ENCODE data around the gene VPS35L.

VPS35L gene, protein sequence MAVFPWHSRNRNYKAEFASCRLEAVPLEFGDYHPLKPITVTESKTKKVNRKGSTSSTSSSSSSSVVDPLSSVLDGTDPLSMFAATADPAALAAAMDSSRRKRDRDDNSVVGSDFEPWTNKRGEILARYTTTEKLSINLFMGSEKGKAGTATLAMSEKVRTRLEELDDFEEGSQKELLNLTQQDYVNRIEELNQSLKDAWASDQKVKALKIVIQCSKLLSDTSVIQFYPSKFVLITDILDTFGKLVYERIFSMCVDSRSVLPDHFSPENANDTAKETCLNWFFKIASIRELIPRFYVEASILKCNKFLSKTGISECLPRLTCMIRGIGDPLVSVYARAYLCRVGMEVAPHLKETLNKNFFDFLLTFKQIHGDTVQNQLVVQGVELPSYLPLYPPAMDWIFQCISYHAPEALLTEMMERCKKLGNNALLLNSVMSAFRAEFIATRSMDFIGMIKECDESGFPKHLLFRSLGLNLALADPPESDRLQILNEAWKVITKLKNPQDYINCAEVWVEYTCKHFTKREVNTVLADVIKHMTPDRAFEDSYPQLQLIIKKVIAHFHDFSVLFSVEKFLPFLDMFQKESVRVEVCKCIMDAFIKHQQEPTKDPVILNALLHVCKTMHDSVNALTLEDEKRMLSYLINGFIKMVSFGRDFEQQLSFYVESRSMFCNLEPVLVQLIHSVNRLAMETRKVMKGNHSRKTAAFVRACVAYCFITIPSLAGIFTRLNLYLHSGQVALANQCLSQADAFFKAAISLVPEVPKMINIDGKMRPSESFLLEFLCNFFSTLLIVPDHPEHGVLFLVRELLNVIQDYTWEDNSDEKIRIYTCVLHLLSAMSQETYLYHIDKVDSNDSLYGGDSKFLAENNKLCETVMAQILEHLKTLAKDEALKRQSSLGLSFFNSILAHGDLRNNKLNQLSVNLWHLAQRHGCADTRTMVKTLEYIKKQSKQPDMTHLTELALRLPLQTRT

DNA sequence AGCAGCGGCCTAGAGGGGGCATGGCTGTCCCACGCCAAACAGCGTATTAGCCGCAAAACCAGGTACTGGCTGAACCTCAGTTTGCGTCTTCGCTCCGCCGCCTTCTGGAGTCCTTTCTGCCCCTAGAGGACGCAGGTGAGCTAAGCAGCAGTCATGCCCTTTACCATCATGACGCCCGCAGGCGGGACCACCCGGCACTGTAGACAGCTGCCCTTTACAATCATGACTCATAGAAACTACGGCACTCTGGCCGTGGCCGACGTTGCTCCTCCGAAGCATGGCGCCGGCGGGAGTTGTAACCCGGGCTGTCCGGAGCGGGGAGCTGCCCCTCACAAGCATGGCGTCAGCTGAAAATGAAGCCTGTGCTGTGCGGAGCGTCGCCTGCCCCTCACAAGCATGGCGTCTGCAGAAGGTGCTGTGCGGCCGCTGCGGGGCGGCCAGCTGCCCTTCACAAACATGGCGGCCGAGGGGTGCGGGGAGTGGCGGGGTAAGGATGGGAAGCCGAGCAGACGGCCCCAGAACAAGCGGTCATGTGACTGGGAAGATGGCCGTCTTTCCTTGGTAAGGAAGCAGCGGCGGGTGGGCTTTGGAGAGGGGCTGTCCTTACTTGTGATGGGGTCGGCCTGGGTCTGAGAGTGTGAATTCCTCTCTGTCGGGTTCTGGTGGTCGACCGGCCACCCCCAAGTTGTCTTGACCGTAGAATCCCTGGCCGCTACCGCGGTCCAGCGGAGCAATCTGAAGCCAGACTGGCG is at the start of gene VPS35L:
VPS35L (plus strand) TSS at position 518 of the 752 bp plus-strand sequence; CDS start at position 545, 27 bp downstream.
- peak; percentile 94 for DNase-seq (ENCODE audit: low spot score)

DNA sequence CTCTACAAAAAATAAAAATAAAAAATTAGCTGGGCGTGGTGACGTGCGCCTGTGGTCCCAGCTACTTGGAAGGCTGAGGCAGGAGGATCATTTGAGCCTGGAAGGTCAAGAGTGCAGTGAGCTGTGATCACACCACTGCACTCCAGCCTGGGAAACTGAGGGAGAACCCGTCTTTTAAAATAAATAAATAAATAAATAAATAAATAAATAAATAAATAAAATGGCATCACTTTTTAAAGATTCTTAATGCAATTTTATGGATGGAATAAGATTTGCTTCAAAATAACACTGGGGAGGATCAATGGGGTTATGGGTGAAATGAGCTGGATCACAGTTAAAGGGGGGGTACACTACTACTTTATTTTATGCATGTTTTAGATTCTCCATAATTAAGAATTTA is 48.5 kb upstream of the VPS35L start:
- DNase-seq (ENCODE audit: low spot score): no peak

DNA sequence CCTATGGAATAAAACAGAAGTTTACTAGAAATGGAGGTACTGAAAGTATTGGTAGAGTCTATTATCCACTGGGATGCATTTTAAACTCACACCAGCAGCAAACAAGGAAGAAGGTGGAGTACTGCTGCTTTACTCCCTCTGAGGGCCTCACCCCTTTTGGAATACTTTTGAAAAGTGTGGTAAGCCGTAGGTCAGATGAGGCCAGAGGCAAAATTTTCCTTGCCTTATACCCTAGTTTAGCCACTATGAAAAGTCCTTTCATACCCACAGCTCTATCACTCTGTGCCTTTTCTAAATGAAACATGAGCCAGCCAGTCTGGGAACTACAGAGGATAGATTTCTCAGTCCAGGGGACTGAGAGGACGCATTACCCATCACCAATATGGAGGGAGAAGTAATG is 47.6 kb upstream of the VPS35L start:
- no peak for DNase-seq (ENCODE audit: low spot score)

DNA sequence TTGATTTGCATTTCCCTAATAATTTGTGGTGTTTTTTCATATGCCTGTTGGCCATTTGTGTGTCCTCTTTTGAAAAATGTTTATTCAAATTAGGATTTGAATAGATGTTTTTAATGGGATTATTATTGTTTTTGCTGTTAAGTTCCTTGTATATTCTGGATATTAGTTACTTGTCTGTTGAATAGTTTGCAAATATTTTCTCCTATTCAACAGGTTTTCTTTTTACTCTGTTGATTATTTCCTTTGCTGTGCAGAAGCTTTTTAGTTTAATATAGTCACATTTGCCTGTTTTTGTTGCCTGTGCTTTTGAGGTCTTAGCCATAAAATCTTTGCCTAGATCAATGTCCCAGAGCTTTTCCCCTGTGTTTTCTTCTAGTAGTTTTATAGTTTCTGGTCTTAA is 43.2 kb upstream of the VPS35L start:
- DNase-seq (ENCODE audit: low spot score): no peak

DNA sequence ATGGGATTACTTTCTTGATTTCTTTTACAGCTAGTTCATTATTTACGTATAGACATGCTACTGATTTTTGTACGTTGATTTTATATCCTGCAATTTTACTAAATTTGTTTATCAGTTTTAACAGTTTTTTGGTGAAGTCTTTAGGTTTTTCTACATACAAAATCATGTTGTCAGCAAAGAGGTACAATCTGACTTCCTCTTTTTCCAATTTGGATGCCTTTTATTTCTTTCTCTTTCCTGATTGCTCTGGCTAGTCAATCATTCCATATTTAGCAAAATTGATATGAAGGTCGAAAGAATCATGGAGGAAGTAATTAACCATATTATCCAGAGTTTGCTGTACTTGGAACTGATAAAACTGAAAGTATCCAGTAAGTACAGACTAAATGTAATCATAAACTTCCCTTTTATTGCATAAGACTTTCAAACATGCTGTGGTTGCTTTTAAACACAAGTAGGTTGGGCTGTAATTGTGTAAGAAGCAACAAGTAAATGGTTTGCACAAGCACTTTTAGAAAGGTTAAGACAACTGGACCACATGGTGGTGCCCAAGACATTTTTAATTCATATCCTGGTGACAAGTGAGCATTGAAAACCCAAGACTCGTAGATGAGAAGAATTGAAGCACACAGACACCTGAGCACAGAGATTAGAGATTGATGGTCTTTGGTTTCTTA is 42.0 kb upstream of the VPS35L start:
- DNase-seq (ENCODE audit: low spot score): no peak

DNA sequence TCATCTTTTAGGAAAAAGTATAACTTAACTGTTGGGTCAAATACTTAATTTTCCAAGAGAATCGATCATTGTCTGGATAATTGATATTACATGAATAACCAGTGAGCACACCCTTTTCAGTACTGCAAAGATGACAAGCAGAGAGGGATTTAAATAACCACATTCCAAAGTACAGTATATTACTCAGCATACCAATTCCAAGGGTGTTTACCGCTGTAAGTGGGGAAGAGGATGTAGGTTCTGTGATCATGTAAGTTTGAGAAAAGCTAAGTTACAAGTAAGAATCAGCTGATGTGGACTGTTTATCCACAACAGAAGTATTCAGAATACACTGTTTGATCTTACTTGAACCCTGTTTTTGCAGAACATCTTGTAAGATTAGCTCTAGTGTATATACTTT is 39.7 kb upstream of the VPS35L start:
- DNase-seq (ENCODE audit: low spot score): no peak

DNA sequence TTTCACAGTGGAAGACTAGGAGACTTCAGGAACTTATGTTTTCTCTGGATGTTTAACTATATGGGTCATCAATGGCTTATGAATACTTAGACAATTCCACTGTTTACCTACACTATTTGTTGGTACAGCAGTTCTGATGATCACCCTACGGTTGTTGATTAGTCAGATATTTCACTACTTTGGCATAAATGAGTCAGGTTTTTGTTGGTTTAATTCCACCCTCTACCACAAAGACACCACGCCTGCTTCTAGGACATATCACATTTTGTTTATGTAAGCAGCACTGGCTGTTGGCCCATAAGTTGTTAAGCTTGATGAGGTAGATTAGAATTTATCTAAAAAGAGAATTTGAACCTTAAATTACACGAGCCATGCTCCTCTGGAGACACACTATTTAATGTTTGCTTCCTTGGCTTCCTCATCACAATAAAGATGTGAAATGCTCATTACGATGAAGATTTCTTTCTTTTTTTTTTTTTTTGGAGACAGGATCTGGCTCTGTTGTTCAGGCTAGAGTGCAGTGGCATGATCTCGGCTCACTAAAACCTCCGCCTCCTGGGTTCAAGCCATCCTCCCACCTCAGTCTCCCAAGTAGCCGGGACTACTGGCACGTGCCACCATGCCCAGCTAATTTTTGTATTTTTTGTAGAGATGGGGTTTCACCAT is 37.9 kb upstream of the VPS35L start:
- DNase-seq (ENCODE audit: low spot score): no peak

DNA sequence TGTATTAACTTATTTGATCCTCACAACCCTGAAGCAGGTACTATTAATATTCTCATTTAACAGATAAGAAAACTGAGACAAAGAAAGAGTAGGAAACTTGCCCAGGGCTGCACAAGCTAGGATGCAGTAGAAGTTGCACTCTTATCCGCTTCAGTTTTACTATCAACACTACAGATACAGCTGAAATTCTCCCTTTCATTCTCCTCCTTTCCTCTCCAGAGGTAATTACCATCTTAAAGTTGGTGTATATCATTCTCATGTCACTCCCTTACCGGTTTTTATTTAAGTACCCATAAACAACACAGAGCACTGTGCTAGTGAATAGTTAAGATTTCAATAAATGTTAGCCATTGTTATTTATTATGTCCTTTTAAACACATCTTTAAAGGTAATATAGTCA is 37.1 kb upstream of the VPS35L start:
- DNase-seq (ENCODE audit: low spot score): no peak

DNA sequence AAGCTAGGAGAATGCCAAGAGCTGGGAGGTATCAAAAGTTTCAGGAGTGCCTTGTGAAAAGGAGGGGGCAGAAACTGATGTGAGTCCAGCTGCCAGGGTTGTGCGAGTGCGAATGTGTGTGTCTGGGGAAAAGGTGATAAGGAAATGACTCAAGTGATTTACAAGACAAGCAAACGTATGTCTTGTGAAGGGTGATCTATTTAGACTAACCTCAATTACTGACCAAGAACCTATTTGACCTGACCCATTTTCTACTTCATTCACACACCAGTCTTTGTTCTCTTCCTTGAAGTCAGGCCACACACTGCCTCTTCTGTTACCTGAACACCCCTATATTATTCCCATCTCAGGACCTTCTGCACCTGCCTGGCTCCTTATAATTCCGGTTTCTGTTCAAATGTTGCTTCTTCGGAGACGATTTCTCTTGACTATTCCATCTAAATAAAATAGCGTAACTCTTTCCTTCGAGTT is 34.6 kb upstream of the VPS35L start:
- peak; percentile 4 for DNase-seq (ENCODE audit: low spot score)

DNA sequence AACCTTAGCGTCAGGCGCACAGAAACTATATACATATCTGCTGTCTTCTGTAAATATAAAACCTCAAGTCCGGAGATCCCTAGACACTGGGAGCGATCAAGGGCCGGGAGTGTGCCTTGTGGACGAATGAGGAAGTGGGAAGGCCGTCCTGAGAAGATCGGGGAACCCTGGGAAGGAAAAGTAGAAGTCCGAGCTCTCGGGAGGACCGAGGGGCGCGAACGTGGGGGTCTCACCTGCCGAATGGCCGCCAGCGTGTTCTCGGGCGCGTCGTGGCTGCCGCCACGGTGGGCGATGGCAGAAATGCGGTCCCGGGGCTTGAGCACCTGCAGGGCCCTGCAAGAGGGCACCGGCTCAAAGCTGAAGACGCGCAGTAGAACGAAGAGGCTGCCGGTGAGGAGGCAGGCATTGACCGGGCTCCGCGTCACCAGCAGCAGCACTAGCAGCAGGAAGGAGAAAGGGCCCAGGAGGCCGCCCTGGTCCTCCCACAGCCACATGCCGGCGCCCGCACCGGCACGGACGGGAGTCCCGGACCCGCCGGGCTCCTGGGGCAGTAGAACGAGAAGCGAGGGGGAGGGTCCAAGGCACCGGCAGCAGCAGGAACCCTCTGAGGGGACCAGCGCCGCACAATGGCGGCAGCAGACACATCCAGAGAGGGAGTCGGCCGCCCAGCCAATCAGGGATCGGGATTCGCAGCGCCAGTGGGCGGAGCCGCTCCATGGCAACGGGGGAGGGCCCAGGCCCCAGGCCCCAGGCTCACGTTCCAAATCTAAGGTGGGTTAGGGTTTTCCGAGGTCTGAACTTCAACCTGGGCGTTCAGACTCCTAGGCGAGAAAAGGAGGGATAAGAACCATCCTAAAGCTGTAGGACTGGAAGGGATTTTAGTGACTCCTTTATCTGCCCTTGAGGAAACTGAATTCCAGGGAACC is 33.8 kb upstream of the VPS35L start, which contains the start of gene GDE1:
GDE1 (minus strand) TSS at position 628 of the 926 bp plus-strand sequence; CDS start at position 494, 134 bp downstream.
- DNase-seq (ENCODE audit: low spot score): peak; percentile 96

DNA sequence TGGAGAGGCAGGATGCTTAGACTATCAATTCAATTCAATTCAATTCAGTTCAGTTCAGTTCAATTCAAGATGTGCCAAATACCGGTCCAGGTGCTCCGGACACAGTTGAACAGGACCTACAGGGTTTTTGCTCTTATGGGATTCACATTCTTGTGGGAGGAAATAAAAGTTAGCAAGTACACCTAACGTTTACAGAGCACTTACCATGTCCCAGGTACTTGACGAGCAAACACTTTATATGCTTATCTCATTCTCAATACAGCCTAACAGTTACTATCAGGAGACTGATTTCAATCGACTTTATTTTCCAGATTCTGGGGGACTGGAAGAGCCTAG is 33.1 kb upstream of the VPS35L start:
- DNase-seq (ENCODE audit: low spot score): peak; percentile 3

DNA sequence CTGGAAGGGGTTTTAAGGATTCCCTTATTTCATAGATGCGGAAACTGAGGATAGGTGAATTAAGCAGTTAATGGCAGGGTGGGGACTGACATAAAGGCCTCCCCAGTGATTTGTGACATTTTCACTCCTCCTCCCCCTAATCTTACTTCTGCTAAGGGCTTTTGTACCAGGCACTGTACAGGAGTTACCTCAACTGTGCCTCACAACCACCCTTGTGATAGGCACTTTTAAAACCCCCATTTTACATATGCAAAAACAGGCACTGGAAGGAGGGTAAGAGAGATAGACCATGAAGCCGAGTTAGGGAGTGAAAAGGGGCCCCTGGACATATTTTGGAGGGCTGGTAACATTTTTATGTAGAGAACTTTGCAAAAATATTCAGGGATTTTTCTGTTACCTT is 32.7 kb upstream of the VPS35L start:
- DNase-seq (ENCODE audit: low spot score): peak; percentile 14

DNA sequence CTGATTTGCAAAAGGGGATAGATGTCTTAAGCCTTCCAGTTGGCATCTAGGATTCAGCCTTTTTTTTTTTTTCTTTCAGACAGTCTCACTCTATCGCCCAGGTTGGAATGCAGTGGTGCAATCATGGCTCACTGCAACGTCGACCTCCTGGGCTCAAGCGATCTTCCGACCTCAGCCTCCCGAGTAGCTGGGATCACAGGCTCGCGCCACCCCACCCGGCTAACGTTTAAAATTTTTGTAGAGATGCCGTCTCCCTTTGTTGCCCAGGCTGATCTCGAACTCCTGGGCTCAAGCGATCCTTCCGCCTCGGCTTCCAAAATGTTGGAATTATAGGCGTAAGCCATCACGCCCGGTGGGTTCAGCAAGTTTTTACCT is 32.3 kb upstream of the VPS35L start:
- DNase-seq (ENCODE audit: low spot score): no peak

DNA sequence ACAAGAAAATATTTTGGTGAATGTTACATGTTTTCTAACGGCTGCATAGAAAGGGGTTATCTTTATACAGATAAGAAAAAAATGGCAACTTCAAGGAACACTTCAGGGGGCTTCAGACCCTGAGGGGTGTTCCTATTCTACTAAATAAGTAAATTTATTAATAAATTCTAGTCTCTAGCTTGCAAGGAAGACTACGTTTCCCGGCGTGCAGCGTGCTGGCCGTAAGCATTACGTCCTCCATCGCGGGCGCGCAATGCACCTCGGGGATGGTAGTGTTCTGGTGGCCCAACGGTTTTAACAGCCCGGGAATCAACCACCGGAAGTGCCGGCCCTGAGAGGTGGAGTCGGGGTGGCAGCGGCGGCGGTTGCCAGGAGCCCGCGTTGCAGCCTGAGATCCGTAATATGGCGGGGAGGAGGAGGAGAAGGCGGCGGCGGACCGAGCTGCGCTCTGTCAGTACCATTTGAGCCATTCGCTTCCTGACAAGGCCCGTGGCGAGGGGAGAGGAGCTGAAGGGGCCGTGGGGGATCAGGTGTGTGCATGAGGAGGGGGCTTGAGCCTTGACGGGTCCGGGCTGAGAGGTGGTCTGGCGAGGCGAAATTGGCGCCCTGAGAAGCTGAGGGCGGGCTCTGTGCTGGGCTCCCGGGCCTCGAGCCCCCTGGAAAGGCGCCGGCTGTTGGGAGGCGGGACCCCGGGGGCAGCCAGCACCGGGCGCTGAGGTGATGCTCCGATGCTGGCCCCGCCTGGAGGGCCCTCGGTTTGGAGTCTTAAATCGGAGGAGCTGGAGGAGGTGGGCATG is 31.7 kb upstream of the VPS35L start, which contains the start of gene CCP110:
CCP110 (plus strand) TSS at position 384 of the 797 bp plus-strand sequence. CDS start 3,940 bp downstream, outside the sequence.
- DNase-seq (ENCODE audit: low spot score): peak; percentile 94

DNA sequence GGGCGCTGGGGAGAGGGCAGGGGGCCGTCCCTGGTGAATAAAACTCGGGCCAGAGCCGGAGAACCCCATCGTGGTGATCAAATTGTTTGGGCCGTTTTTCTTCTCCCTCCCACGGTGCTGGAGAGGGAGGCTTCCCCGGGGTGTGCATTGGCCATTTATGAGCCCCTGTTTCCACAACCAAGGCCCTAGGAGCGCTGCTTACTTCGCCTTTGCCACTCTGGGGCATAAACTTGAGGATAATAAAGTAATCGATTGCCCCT is 31.2 kb upstream of the VPS35L start:
- peak; percentile 28 for DNase-seq (ENCODE audit: low spot score)

DNA sequence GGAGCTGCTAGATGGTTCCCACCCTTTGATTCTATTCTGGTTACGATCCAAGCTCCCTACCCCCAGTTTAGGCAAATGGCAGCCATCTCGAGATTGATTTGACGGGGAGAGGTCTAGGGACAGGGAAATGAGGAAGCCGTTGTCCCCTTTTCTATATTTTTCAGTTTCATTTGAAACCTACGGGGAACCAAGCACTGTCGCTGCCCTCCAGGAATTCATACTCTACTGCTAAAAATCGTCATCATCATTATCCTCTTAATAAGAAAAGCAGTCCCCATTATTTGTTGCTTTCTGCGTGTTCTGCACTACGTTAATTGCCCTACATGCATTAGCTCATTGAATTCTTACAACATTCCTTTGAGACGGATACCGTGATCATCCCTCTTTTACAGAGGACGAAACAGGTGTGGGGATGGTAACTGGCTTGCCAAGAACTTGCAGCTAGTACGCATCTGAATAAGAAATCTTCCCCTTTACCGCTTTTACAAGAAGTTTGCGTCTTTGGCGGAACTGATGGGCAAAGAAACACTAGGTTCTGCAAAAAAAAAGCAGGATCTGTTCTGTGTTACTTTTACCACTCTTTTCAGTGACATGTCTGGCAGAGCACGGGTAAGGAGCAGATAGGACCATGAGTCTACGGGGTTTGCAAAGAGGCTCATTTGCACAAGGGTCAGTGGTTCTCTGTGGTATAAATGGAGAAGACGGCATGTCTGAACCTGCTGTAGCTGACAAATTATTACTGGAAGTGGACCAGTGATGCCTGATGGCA is 30.7 kb upstream of the VPS35L start:
- peak; percentile 39 for DNase-seq (ENCODE audit: low spot score)

DNA sequence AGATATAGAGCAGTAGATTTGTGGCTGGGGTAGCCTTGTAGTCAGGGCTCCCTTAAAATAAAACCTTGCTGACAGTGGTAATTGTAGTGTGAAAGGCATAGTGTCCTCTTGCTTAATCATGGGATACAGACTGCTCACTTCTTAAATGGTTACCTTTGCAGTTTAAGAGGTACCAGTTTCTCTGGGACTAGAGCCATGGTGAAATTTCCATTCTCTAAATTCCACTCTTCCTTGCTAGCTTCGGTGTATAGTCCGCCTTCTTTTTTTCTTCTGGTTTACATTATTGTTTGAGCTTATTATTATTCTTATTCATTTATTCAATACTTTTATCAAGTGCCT is 30.1 kb upstream of the VPS35L start:
- DNase-seq (ENCODE audit: low spot score): no peak

DNA sequence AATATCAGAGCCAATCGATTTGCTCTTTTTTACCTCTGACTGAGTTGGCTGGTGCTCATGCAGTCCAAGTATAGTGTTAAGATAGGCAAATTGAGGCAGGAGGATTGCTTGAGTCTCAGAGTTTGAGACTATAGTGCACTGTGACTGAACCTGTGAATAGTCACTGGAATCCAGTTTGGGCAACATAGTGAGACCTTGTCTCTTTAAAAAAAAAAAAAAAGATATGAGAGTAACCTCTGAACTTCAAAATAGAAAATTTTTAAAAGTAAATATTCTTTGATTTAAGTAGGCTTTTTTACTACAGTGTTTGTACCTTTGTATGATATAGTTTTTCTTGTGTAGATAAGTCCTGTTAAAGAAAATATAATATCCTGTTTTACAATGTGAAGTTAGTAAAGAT is 28.3 kb upstream of the VPS35L start:
- no peak for DNase-seq (ENCODE audit: low spot score)

DNA sequence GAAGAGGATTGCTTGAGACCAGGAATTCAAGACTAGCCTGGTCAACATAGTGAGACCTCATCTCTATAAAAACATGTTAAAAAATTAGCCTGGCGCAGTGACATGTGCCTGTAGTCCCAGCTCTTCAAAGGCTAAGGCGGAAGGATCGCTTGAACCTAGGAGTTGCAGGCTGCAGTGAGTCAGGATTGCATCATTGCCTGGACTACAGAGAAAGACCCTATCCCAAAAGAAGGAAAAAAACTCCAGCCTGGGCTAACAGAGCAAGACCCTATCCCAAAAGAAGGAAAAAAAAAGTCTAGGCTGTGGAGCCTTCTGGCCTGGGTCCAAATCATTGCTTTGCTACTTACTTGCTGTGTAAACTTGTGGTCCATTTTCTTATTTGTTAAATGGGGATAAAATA is 26.8 kb upstream of the VPS35L start:
- DNase-seq (ENCODE audit: low spot score): no peak
